OCI-LY7 (cell line): Measurements from ENCODE around the gene DLGAP1. TPM values are rescaled to one million over a fixed set of nuclear protein-coding genes. Genes with fewer than 3 reads are reported as not detected.
A peak's percentile ranks its signal among the peaks of the same experiment; 100 is the strongest.

ENCODE experiments used
- BruUV-seq: library from RNA; stranded (reverse); fragments of 400-500 nt; replicated peaks from 2 replicates; lab custom pipeline; 2021; lab: Mats Ljungman, UMichigan
- CTCF ChIA-PET: fragments of 300-600 bp; sonication (Branson Sonifier 250); formaldehyde crosslinking; loops from one replicate; lab custom pipeline; 2022; ENCODE audit warnings: antibody characterized with exemption; ENCODE audit not compliant: unreplicated experiment; lab: Charles Lee
- POLR2A ChIA-PET: fragments of 300-600 bp; sonication (Branson Sonifier 250); formaldehyde crosslinking; loops from one replicate; lab custom pipeline; 2022; ENCODE audit warnings: antibody characterized with exemption; lab: Charles Lee
- DNase-seq: peaks from one replicate; pipeline ENCODE4 v3.0.0-alpha.2; 2015; ENCODE audit warnings: low spot score
- H2AFZ ChIP-seq: fragments of 200-600 bp; sonication (generic), shearing (Covaris generic); 2 replicates; pipeline ENCODE4 v1.6.1; 2014; ENCODE audit warnings: mild to moderate bottlenecking, antibody characterized with exemption, low read length, moderate library complexity
- H3K27ac ChIP-seq: fragments of 200-600 bp; sonication (generic); 2 replicates; pipeline ENCODE4 v1.5.1; 2014; ENCODE audit warnings: mixed run types, low read depth, mild to moderate bottlenecking, moderate library complexity, low read length, inconsistent platforms; ENCODE audit not compliant: poor library complexity, severe bottlenecking
- H3K36me3 ChIP-seq: fragments of 200-600 bp; sonication (generic); 2 replicates; pipeline ENCODE4 v1.6.1; 2014; ENCODE audit warnings: mild to moderate bottlenecking, antibody characterized with exemption, low read length, moderate library complexity, mixed read lengths; ENCODE audit not compliant: insufficient read depth
- H3K4me1 ChIP-seq: fragments of 200-600 bp; sonication (generic); 2 replicates; pipeline ENCODE4 v1.5.1; 2014; ENCODE audit warnings: mild to moderate bottlenecking, low read length; ENCODE audit not compliant: insufficient read depth, poor library complexity, severe bottlenecking
- H3K4me2 ChIP-seq: fragments of 200-600 bp; sonication (generic); 2 replicates; pipeline ENCODE4 v1.6.1; 2014; ENCODE audit warnings: mild to moderate bottlenecking, low read length
- H3K4me3 ChIP-seq: fragments of 200-600 bp; sonication (generic); 2 replicates; pipeline ENCODE4 v1.5.1; 2014; ENCODE audit warnings: mild to moderate bottlenecking, low read depth, low read length; ENCODE audit not compliant: poor library complexity, severe bottlenecking
- H3K79me2 ChIP-seq: fragments of 200-600 bp; sonication (generic); 2 replicates; pipeline ENCODE4 v1.6.1; 2016; ENCODE audit warnings: low read depth, mild to moderate bottlenecking, low read length, moderate library complexity, mixed read lengths; ENCODE audit not compliant: insufficient read depth
- H3K9me2 ChIP-seq: fragments of 200-600 bp; sonication (generic); 2 replicates; pipeline ENCODE4 v1.6.1; 2016; ENCODE audit warnings: mild to moderate bottlenecking, low read length, mixed read lengths; ENCODE audit not compliant: insufficient read depth
- H3K9me3 ChIP-seq: fragments of 200-600 bp; sonication (generic); 2 replicates; pipeline ENCODE4 v1.6.1; 2014; ENCODE audit warnings: mild to moderate bottlenecking, mixed run types, low read length, mixed read lengths
- H4K20me1 ChIP-seq: fragments of 200-600 bp; sonication (generic); 2 replicates; pipeline ENCODE4 v1.6.1; 2014; ENCODE audit warnings: mild to moderate bottlenecking, antibody characterized with exemption, low read length, moderate library complexity, mixed read lengths; ENCODE audit not compliant: insufficient read depth
- EZH2phosphoT487 ChIP-seq: fragments of 200-600 bp; sonication (generic); IDR thresholded peaks from 2 replicates; pipeline ENCODE4 v1.6.1; 2018; ENCODE audit warnings: low read depth, borderline replicate concordance, mild to moderate bottlenecking, mixed run types, antibody characterized with exemption, low read length, moderate library complexity, mixed read lengths
- intact Hi-C: fragments of 100-400 bp; cut with micrococcal nuclease; formaldehyde crosslinking; loops from one replicate; pipeline ENCODE4 v1.10.0; 2022; ENCODE audit not compliant: unreplicated experiment
- total RNA-seq, 2 experiments: library from RNA; depleted of rRNA in 1 of 2; stranded (reverse); fragments of >200 nt in 1 of 2; shearing (Covaris generic) in 1 of 2; gene quantifications; 2 replicates each; pipeline ENCODE4 v1.2.3, GENCODE V29; 2014 to 2022
- TF ChIP-seq, protein P1 (sequence below): fragments of 200-600 bp; sonication (generic); conservative IDR thresholded peaks from 2 replicates; pipeline ENCODE4 v1.5.1; 2014; ENCODE audit warnings: mild to moderate bottlenecking, antibody characterized with exemption, low read length, moderate library complexity, mixed read lengths

The DLGAP1 gene
- total RNA-seq, 2 experiments from 2014 or later: 0.22 TPM; not detected in 1

DNA sequence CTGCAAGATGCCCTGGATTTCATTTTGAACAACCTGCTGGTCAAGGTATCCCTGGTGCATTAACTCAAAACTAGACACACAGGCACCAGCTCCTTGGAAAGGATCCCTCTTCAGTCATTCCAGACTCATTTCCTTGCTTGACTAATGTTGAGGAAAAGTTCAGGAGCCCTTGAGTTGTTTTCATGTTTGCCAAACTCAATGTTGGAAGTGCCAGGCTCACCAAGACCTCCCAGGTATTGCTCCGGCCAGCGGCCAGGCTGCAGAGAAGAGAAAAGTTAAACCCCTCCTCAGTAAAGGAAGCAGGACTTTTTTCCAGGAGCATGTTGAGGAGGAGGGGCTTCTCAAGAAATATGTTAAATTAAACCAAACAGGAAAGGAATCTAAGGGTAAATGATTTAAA lies 962.4 kb downstream of the DLGAP1 start:
- Histone ChIP-seq H3K27ac (peak overlapping the region; percentile 89), H2AFZ (peak overlapping the region; percentile 82; the same call in 1 of the 2 replicates), H4K20me1 (no peaks in the 10 kb centered on the region), H3K9me2 (no peaks in the 10 kb centered on the region), H3K4me3 (peak overlapping the region; percentile 56), H3K36me3 (no peaks in the 10 kb centered on the region), H3K4me2 (peak overlapping the region; percentile 64), H3K4me1 (peaks cover 69% of the 10 kb centered on the region), H3K9me3 (no peaks in the 10 kb centered on the region), H3K79me2 (peaks cover 15% of the 10 kb centered on the region; the same call in 1 of the 2 replicates)
- no peak for TF ChIP-seq EZH2phosphoT487
- TF ChIP-seq, protein P1, sequence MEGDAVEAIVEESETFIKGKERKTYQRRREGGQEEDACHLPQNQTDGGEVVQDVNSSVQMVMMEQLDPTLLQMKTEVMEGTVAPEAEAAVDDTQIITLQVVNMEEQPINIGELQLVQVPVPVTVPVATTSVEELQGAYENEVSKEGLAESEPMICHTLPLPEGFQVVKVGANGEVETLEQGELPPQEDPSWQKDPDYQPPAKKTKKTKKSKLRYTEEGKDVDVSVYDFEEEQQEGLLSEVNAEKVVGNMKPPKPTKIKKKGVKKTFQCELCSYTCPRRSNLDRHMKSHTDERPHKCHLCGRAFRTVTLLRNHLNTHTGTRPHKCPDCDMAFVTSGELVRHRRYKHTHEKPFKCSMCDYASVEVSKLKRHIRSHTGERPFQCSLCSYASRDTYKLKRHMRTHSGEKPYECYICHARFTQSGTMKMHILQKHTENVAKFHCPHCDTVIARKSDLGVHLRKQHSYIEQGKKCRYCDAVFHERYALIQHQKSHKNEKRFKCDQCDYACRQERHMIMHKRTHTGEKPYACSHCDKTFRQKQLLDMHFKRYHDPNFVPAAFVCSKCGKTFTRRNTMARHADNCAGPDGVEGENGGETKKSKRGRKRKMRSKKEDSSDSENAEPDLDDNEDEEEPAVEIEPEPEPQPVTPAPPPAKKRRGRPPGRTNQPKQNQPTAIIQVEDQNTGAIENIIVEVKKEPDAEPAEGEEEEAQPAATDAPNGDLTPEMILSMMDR: no peak
- ChIA-PET CTCF (no interaction called here), POLR2A (interaction anchor here (1.1 to 3.1 kb wide), 3 partner anchors 9 to 39 kb away, joined by 3 to 16 read pairs (median 4); no protein-coding TSS in a partner anchor)
- intact Hi-C loops: no loop called here
- no TSS peak for BruUV-seq
- DNase-seq: no peak

DNA sequence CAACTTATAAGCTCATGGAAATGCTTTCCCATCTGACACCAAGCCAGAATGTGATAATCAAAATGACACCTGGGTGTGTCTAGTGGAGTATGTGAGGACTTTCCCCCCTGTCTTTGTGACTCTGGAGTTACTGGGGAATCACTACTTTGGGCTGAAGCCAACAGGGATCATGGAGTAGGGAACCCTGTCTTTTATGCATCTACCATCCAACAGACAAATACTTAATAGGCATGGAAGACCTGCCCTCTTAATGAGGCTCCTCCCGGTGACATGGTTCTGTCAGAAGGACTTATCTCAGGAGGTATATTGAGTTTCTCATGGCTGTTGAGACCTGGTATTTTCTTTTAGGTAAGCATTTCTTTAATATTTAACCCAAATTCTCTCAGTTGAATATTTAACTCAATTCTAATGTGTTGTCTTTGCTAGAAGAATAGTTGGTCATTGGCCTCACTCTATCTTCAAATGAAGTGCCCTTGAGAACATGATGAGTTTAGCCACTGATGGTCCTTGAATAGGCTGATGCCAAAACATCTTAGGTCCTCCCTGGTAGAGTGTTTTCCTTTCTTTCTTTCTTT lies 963.0 kb downstream of the DLGAP1 start:
- ChIA-PET POLR2A (interaction anchor here (0.7 to 1.1 kb wide), 3 partner anchors 10 to 101 kb away, joined by 3 to 5 read pairs (median 3); no protein-coding TSS in a partner anchor), CTCF (no interaction called here)
- Histone ChIP-seq H3K9me2 (no peaks in the 10 kb centered on the region), H3K27ac (no peak overlapping the region), H3K9me3 (no peaks in the 10 kb centered on the region), H3K4me3 (no peak overlapping the region), H3K79me2 (peaks cover 15% of the 10 kb centered on the region; the same call in 1 of the 2 replicates), H3K36me3 (no peaks in the 10 kb centered on the region), H3K4me2 (no peak overlapping the region), H3K4me1 (peaks cover 62% of the 10 kb centered on the region), H2AFZ (peak overlapping the region; percentile 44; the same call in 1 of the 2 replicates), H4K20me1 (no peaks in the 10 kb centered on the region)
- no peak for DNase-seq
- no TSS peak for BruUV-seq
- TF ChIP-seq, protein P1: no peak
- no peak for TF ChIP-seq EZH2phosphoT487
- intact Hi-C loops: no loop called here

DNA sequence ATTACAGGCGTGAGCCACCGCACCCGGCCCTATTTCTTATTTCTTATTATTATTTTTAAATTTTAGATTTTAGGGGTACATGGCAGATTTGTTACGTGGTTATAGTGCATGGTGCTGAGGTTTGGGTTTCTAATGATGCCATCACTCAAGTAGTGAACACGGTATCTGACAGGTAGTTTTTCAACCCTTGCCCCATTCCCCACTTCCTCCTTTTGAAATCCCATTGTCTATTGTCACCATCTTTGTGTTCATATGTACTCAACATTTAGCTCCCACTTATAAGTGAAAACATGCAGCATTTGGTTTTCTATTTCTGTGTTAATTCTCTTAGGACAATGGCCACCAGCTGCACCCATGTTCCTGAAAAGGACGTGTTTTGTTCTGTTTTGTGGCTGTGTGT lies 965.6 kb downstream of the DLGAP1 start:
- POLR2A ChIA-PET: interaction anchor here (0.7 kb wide), 1 partner anchor 10 kb away, joined by 4 read pairs; no protein-coding TSS in a partner anchor
- intact Hi-C loops: no loop called here
- BruUV-seq: no TSS peak

More for the DNA sequence above, 965.6 kb downstream of the DLGAP1 start:
- no peak overlapping the region for H3K4me2 ChIP-seq
- no peaks in the 10 kb centered on the region for H3K9me3 ChIP-seq
- H3K9me2 ChIP-seq: no peaks in the 10 kb centered on the region
- H3K79me2 ChIP-seq: no peaks in the 10 kb centered on the region; the same call in 1 of the 2 replicates
- no peak overlapping the region for H3K27ac ChIP-seq
- H2AFZ ChIP-seq: no peak overlapping the region
- H3K36me3 ChIP-seq: no peaks in the 10 kb centered on the region
- H3K4me1 ChIP-seq: peaks cover 37% of the 10 kb centered on the region
- no peak for TF ChIP-seq EZH2phosphoT487
- TF ChIP-seq, protein P1: no peak
- no peak overlapping the region for H3K4me3 ChIP-seq
- no peak for DNase-seq
- CTCF ChIA-PET: no interaction called here
- H4K20me1 ChIP-seq: no peaks in the 10 kb centered on the region
